Activated T-cell treated with anti-CD3 and anti-CD28 coated beads, Interleukin-2, amount 50 U/mL, for 24 hours (primary cell): ENCODE data around the gene FAM120B.

ENCODE experiments used
- DNase-seq: peaks from one replicate; pipeline ENCODE4 v3.0.0-alpha.2; 2020
- H3K27ac Mint-ChIP-seq: 2 replicates; pipeline ENCODE4 v1.8.0; 2020; ENCODE audit warnings: mild to moderate bottlenecking, mixed read lengths
- H3K27me3 Mint-ChIP-seq: 2 replicates; pipeline ENCODE4 v1.8.0; 2020; ENCODE audit warnings: mixed read lengths
- H3K36me3 Mint-ChIP-seq: 2 replicates; pipeline ENCODE4 v1.8.0; 2020; ENCODE audit warnings: low read depth, mixed read lengths
- H3K4me1 Mint-ChIP-seq: 2 replicates; pipeline ENCODE4 v1.8.0; 2020; ENCODE audit warnings: low read depth, mixed read lengths
- H3K4me3 Mint-ChIP-seq: 2 replicates; pipeline ENCODE4 v1.8.0; 2020; ENCODE audit warnings: mild to moderate bottlenecking, moderate library complexity, mixed read lengths
- H3K9me3 Mint-ChIP-seq: 2 replicates; pipeline ENCODE4 v1.8.0; 2020; ENCODE audit warnings: mixed read lengths

FAM120B gene

GRCh38 chr6:170279426-170279825 is 27.1 kb upstream of the FAM120B start:
- H3K27me3 Mint-ChIP-seq: peaks cover 9% of the 10 kb centered on the region
- no peak overlapping the region for H3K27ac Mint-ChIP-seq
- no peaks in the 10 kb centered on the region for H3K9me3 Mint-ChIP-seq
- DNase-seq: peak; percentile 12
- no peak overlapping the region for H3K4me3 Mint-ChIP-seq
- peaks cover 34% of the 10 kb centered on the region for H3K4me1 Mint-ChIP-seq
- H3K36me3 Mint-ChIP-seq: no peaks in the 10 kb centered on the region

GRCh38 chr6:170279977-170280688 is 26.4 kb upstream of the FAM120B start:
- Mint-ChIP-seq H3K27me3 (peaks cover 9% of the 10 kb centered on the region), H3K36me3 (no peaks in the 10 kb centered on the region), H3K27ac (peak overlapping the region; percentile 78), H3K4me1 (peaks cover 34% of the 10 kb centered on the region), H3K4me3 (peak overlapping the region; percentile 66), H3K9me3 (no peaks in the 10 kb centered on the region)
- peak; percentile 70 for DNase-seq

- peak overlapping the region; percentile 78 for H3K27ac Mint-ChIP-seq
- peaks cover 34% of the 10 kb centered on the region for H3K4me1 Mint-ChIP-seq
- no peak for DNase-seq
- peaks cover 12% of the 10 kb centered on the region for H3K27me3 Mint-ChIP-seq
- H3K4me3 Mint-ChIP-seq: peak overlapping the region; percentile 66
- no peaks in the 10 kb centered on the region for H3K9me3 Mint-ChIP-seq
- H3K36me3 Mint-ChIP-seq: no peaks in the 10 kb centered on the region
These were observed 25.9 kb upstream of the FAM120B start for GRCh38 chr6:170280689-170281045.

GRCh38 chr6:170281331-170282292 is 24.9 kb upstream of the FAM120B start:
- Mint-ChIP-seq H3K4me3 (peak overlapping the region; percentile 66), H3K9me3 (no peaks in the 10 kb centered on the region), H3K36me3 (no peaks in the 10 kb centered on the region), H3K4me1 (peaks cover 34% of the 10 kb centered on the region), H3K27ac (no peak overlapping the region), H3K27me3 (peaks cover 19% of the 10 kb centered on the region)
- DNase-seq: peak; percentile 24

GRCh38 chr6:170282512-170283158 is 23.9 kb upstream of the FAM120B start:
- no peaks in the 10 kb centered on the region for H3K9me3 Mint-ChIP-seq
- no peak overlapping the region for H3K27ac Mint-ChIP-seq
- H3K4me3 Mint-ChIP-seq: no peak overlapping the region
- H3K36me3 Mint-ChIP-seq: no peaks in the 10 kb centered on the region
- peaks cover 33% of the 10 kb centered on the region for H3K4me1 Mint-ChIP-seq
- H3K27me3 Mint-ChIP-seq: peaks cover 30% of the 10 kb centered on the region
- peak; percentile 7 for DNase-seq

- Mint-ChIP-seq H3K27me3 (peaks cover 38% of the 10 kb centered on the region), H3K27ac (no peak overlapping the region), H3K36me3 (no peaks in the 10 kb centered on the region), H3K4me1 (peaks cover 29% of the 10 kb centered on the region), H3K9me3 (no peaks in the 10 kb centered on the region), H3K4me3 (no peak overlapping the region)
- DNase-seq: peak; percentile 23
These were observed 23.1 kb upstream of the FAM120B start for GRCh38 chr6:170283212-170284081.

DNA sequence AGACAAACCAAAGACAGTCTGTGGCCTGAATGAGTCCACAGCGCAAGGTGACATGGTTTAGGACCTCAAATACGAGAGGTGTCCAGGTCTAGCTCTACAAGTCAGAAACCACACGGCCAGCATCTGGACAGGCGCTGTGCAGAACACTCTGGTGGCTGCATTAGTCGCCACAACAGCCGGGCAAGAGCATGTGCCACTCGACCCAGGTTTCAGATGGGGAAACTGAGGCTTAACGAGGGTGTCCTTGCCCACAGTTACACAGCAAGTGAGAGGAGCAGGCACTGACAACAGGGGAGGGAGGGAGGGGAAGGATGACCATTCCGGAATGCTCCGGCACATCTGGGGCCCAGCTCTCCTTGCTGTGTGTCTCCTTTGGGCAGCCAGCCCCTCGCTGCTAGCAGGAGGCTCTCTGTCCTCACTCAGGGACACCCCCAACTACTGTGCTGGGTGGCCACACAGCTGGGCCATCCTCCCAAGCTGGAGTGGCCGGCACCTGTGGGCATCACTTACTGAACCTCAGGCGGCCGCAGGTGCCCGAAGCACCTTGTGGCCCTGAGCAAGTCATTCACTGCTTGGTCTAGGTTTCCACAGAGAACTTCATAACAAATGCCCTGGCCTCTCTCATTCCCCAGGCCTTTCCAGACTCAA is 22.3 kb upstream of the FAM120B start:
- Mint-ChIP-seq H3K36me3 (no peaks in the 10 kb centered on the region), H3K9me3 (no peaks in the 10 kb centered on the region), H3K4me3 (no peak overlapping the region), H3K27me3 (peaks cover 44% of the 10 kb centered on the region), H3K27ac (no peak overlapping the region), H3K4me1 (peaks cover 27% of the 10 kb centered on the region)
- DNase-seq: peak; percentile 15

- peaks cover 40% of the 10 kb centered on the region for H3K27me3 Mint-ChIP-seq
- H3K4me1 Mint-ChIP-seq: peaks cover 20% of the 10 kb centered on the region
- no peaks in the 10 kb centered on the region for H3K9me3 Mint-ChIP-seq
- H3K4me3 Mint-ChIP-seq: no peak overlapping the region
- no peaks in the 10 kb centered on the region for H3K36me3 Mint-ChIP-seq
- H3K27ac Mint-ChIP-seq: no peak overlapping the region
- DNase-seq: peak; percentile 21
These were observed 21.6 kb upstream of the FAM120B start for GRCh38 chr6:170284866-170285469.

DNA sequence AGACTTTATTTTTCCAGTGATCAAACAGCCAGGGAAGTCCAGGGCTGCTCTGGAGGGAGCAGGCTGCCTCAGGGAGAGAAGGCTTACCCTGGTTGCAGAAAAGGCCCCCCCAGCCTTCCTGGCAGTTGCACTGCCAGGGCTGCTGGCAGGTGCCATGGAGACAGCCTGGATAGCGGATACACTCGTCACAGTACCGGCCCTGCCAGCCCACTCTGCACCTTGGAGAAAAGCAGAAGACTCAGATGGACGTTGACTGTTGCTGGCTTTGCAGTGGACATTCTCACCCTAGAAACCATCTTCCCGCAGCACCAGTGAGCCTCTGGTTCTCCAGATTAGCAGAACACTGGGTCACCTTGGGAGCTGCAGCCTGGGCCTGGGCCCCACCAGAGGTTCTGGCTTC is 21.1 kb upstream of the FAM120B start:
- Mint-ChIP-seq H3K9me3 (no peaks in the 10 kb centered on the region), H3K36me3 (no peaks in the 10 kb centered on the region), H3K27ac (no peak overlapping the region), H3K4me1 (peaks cover 21% of the 10 kb centered on the region), H3K27me3 (peaks cover 45% of the 10 kb centered on the region), H3K4me3 (no peak overlapping the region)
- peak; percentile 19 for DNase-seq

- no peak overlapping the region for H3K4me3 Mint-ChIP-seq
- peak; percentile 28 for DNase-seq
- H3K36me3 Mint-ChIP-seq: no peaks in the 10 kb centered on the region
- H3K4me1 Mint-ChIP-seq: peaks cover 15% of the 10 kb centered on the region
- no peaks in the 10 kb centered on the region for H3K9me3 Mint-ChIP-seq
- no peak overlapping the region for H3K27ac Mint-ChIP-seq
- peaks cover 49% of the 10 kb centered on the region for H3K27me3 Mint-ChIP-seq
These were observed 20.2 kb upstream of the FAM120B start for GRCh38 chr6:170286246-170286933.

GRCh38 chr6:170286934-170287265 is 19.7 kb upstream of the FAM120B start:
- Mint-ChIP-seq H3K27ac (no peak overlapping the region), H3K27me3 (peaks cover 52% of the 10 kb centered on the region), H3K4me3 (no peak overlapping the region), H3K4me1 (peaks cover 17% of the 10 kb centered on the region), H3K36me3 (no peaks in the 10 kb centered on the region), H3K9me3 (no peaks in the 10 kb centered on the region)
- DNase-seq: no peak

DNA sequence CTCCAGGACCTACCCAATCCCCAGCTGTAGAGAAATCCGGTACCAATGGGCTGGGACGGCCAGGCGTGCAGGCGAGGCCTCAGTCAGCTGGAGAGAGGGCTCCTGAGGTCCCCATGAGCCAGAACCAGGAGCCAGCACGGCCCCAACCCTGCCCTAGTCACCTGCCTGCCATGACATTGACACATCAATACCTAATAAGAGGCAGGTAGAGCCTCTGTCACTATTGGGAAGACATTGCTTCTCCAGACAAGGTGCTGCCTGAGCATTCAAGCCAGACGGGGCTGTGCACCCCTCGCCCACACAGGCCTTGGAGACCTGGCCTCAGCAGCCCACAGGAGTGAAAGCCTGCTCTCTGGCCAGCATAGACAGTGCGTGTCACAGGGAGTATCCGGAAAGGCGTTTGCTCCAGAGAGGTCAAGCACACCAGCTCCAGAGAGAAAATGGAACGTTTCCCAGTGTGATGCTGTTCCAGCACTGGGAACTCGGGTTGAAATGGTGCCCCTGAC is 19.1 kb upstream of the FAM120B start:
- H3K4me3 Mint-ChIP-seq: no peak overlapping the region

More for the DNA sequence above, 19.1 kb upstream of the FAM120B start:
- no peak overlapping the region for H3K27ac Mint-ChIP-seq
- no peaks in the 10 kb centered on the region for H3K36me3 Mint-ChIP-seq
- H3K4me1 Mint-ChIP-seq: peaks cover 22% of the 10 kb centered on the region
- H3K9me3 Mint-ChIP-seq: no peaks in the 10 kb centered on the region
- DNase-seq: peak; percentile 28
- H3K27me3 Mint-ChIP-seq: peaks cover 58% of the 10 kb centered on the region
